ENCODE measurements around the gene CNN2. TPM values are rescaled to one million over a fixed set of nuclear protein-coding genes. Genes with fewer than 3 reads are reported as not detected.

CNN2 gene
- total RNA-seq, 1 donor from 2014 or later = 117 TPM

DNA sequence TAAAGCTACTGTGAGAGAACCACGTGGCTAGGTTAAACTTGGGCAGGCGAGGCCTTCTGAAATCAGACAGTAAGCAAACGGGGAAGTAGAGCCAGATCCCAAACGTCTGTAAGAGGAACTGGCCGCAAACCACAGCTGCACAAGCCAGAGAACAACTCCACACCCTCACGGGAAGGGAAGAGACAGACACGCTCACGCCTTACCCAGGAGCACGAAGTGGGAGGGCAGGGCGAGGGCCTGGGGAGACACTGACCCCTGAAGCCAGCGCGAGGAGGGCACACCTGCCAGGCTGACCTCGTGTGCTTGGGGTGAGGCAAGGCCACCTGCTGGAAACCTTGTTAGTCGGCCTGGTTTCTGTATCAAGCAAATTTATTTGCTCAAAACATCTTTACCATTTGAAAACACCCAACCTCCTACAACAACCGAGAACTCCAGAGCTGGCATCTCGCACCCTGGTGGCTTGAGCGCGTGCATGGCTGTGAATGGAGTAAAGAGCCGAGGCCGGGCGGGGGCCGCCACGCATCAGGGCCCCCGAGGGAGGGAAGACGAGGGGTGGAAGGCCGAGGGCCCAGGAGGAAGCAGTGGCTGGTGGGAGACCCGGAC, 61.5 kb downstream of the CNN2 start:
- TF ChIP-seq, protein P1, sequence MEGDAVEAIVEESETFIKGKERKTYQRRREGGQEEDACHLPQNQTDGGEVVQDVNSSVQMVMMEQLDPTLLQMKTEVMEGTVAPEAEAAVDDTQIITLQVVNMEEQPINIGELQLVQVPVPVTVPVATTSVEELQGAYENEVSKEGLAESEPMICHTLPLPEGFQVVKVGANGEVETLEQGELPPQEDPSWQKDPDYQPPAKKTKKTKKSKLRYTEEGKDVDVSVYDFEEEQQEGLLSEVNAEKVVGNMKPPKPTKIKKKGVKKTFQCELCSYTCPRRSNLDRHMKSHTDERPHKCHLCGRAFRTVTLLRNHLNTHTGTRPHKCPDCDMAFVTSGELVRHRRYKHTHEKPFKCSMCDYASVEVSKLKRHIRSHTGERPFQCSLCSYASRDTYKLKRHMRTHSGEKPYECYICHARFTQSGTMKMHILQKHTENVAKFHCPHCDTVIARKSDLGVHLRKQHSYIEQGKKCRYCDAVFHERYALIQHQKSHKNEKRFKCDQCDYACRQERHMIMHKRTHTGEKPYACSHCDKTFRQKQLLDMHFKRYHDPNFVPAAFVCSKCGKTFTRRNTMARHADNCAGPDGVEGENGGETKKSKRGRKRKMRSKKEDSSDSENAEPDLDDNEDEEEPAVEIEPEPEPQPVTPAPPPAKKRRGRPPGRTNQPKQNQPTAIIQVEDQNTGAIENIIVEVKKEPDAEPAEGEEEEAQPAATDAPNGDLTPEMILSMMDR (IDR thresholded peaks at IDR 0.05; ENCODE audit: partially characterized antibody, unreplicated experiment) = no peak
- Mint-ChIP-seq H3K4me3 (ENCODE audit: unreplicated experiment) (no peak overlapping the region), H3K4me1 (ENCODE audit: low read depth, unreplicated experiment) (peaks cover 2% of the 10 kb centered on the region), H3K27ac (ENCODE audit: unreplicated experiment) (no peak overlapping the region), H3K27me3 (ENCODE audit: unreplicated experiment) (peaks cover 2% of the 10 kb centered on the region), H3K36me3 (ENCODE audit: unreplicated experiment) (no peaks in the 10 kb centered on the region), H3K9me3 (ENCODE audit: unreplicated experiment) (peaks cover 2% of the 10 kb centered on the region)
- no peak for DNase-seq

DNA sequence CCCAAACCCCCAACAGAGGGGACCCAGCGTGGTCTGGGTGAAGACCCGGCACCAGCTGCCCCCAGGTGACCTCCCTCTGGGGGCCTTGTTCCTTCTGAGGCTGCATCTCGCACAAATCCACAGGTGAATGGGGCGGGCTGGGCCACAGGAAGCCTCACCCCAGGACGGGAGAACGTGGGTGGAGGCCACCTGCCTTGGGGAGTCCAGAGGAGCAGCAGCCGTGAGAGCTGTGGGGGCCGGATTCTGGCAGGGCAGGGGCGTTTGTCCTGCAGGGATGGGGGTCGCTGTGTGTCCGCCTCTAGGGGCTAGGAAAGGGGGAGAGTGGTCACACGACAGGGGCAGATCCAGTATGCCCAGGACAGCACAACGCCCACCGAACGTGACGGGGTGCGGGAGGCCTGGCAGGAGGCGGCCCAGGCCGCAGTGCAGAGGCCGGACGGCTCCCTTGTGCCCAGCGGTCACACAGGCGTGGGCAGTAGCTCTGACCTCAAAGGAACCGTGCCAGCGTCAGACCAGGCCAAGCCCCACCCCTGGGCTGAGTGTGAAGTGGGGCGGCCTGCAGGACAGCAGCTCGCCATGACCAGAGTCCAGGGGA, 62.1 kb downstream of the CNN2 start:
- Mint-ChIP-seq H3K9me3 (ENCODE audit: unreplicated experiment) (peaks cover 2% of the 10 kb centered on the region), H3K27me3 (ENCODE audit: unreplicated experiment) (peaks cover 1% of the 10 kb centered on the region), H3K27ac (ENCODE audit: unreplicated experiment) (no peak overlapping the region), H3K4me1 (ENCODE audit: low read depth, unreplicated experiment) (peaks cover 2% of the 10 kb centered on the region), H3K36me3 (ENCODE audit: unreplicated experiment) (no peaks in the 10 kb centered on the region), H3K4me3 (ENCODE audit: unreplicated experiment) (no peak overlapping the region)
- TF ChIP-seq, protein P1 (IDR thresholded peaks at IDR 0.05; ENCODE audit: partially characterized antibody, unreplicated experiment) = no peak
- DNase-seq = no peak

Other genes starting within 250 kb of the CNN2 start
- 244 TPM for gene PTBP1, start 229.2 kb upstream of the CNN2 start, total RNA-seq (ENCODE audit: unreplicated experiment)
- 392 TPM for gene PLPPR3, start 204.7 kb upstream of the CNN2 start, total RNA-seq (ENCODE audit: unreplicated experiment)
- gene AZU1, start 198.8 kb upstream of the CNN2 start, total RNA-seq (ENCODE audit: unreplicated experiment) = 2.2 TPM
- gene PRTN3, start 185.6 kb upstream of the CNN2 start, total RNA-seq (ENCODE audit: unreplicated experiment) = not detected
- not detected for gene ELANE, start 174.3 kb upstream of the CNN2 start, total RNA-seq (ENCODE audit: unreplicated experiment)
- gene CFD, start 166.9 kb upstream of the CNN2 start, total RNA-seq (ENCODE audit: unreplicated experiment) = not detected
- gene MED16, start 133.4 kb upstream of the CNN2 start, total RNA-seq (ENCODE audit: unreplicated experiment) = 65.0 TPM
- gene RNU6-9, start 133.1 kb upstream of the CNN2 start, total RNA-seq (ENCODE audit: unreplicated experiment) = not detected
- 61.9 TPM for gene R3HDM4, start 113.4 kb upstream of the CNN2 start, total RNA-seq (ENCODE audit: unreplicated experiment)
- not detected for gene KISS1R, start 109.3 kb upstream of the CNN2 start, total RNA-seq (ENCODE audit: unreplicated experiment)
- 148 TPM for gene ARID3A, start 100.6 kb upstream of the CNN2 start, total RNA-seq (ENCODE audit: unreplicated experiment)
- 52.1 TPM for gene WDR18, start 42.3 kb upstream of the CNN2 start, total RNA-seq (ENCODE audit: unreplicated experiment)
- gene GRIN3B, start 26.2 kb upstream of the CNN2 start, total RNA-seq (ENCODE audit: unreplicated experiment) = 0.93 TPM
- 222 TPM for gene TMEM259, start 5.5 kb upstream of the CNN2 start, total RNA-seq (ENCODE audit: unreplicated experiment)
- gene RNU6-2, start 5.1 kb upstream of the CNN2 start, total RNA-seq (ENCODE audit: unreplicated experiment) = not detected
- gene ABCA7, start 13.5 kb downstream of the CNN2 start, total RNA-seq (ENCODE audit: unreplicated experiment) = 110 TPM
- 1.7 TPM for gene ARHGAP45, start 40.6 kb downstream of the CNN2 start, total RNA-seq (ENCODE audit: unreplicated experiment)
- gene POLR2E, start 68.8 kb downstream of the CNN2 start, total RNA-seq (ENCODE audit: unreplicated experiment) = 140 TPM
- 210 TPM for gene GPX4, start 77.4 kb downstream of the CNN2 start, total RNA-seq (ENCODE audit: unreplicated experiment)
- gene SBNO2, start 147.7 kb downstream of the CNN2 start, total RNA-seq (ENCODE audit: unreplicated experiment) = 65.5 TPM
- 48.2 TPM for gene STK11, start 179.2 kb downstream of the CNN2 start, total RNA-seq (ENCODE audit: unreplicated experiment)
- 74.7 TPM for gene CBARP, start 211.4 kb downstream of the CNN2 start, total RNA-seq (ENCODE audit: unreplicated experiment)
- gene ATP5F1D, start 215.1 kb downstream of the CNN2 start, total RNA-seq (ENCODE audit: unreplicated experiment) = 129 TPM
- 325 TPM for gene MIDN, start 222.0 kb downstream of the CNN2 start, total RNA-seq (ENCODE audit: unreplicated experiment)
- gene CIRBP, start 242.7 kb downstream of the CNN2 start, total RNA-seq (ENCODE audit: unreplicated experiment) = 341 TPM
- 17.3 TPM for gene FAM174C, start 248.9 kb downstream of the CNN2 start, total RNA-seq (ENCODE audit: unreplicated experiment)